Measurements from ENCODE around the gene TTC8. TPM values are rescaled to one million over a fixed set of nuclear protein-coding genes. Genes with fewer than 3 reads are reported as not detected.
"Not testable (repeated sequence)": the region's sequence is repeated elsewhere in the genome, so short reads cannot be mapped to it uniquely, and the experiment has no call there.

The TTC8 gene
- total and polyA plus RNA-seq, 7 donors: 1.6 to 4.7 (median 3.0) TPM

DNA sequence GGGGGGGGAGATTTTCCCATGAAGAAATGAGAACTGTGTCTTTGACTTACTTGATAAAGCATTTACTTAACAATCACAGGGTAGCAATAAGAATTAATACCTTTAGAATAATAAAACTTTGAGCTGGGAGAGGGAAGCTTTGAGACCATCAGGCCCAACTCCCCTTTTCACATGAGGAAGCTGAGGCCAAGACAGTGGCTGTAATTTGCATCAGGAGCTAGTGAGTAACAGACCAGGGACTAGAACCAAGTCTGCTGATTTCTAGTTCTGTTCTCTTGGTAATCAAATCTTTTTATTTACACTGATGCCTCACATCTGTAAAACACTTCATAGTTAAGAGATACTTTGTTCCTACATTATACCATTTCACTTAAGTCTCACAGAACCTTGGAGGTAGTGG lies 28.7 kb downstream of the TTC8 start:
- Histone ChIP-seq H3K4me3 (no peak overlapping the region), H3K36me3 (ENCODE audit: insufficient read depth in 1 of 2, low read depth in 1 of 2) (no peaks in the 10 kb centered on the region), H3K27ac (no peak overlapping the region), H3K9me3 (no peaks in the 10 kb centered on the region), H3K27me3 (ENCODE audit: insufficient read depth in 3 of 3, low read length in 2 of 3) (no peaks in the 10 kb centered on the region), H3K4me1 (no peaks in the 10 kb centered on the region)
- intact Hi-C loops (cut with DNase I): no loop called here
- TF ChIP-seq CTCF (IDR thresholded peaks at IDR 0.05): no peak
- DNase-seq (no peak), ATAC-seq (no peak)

DNA sequence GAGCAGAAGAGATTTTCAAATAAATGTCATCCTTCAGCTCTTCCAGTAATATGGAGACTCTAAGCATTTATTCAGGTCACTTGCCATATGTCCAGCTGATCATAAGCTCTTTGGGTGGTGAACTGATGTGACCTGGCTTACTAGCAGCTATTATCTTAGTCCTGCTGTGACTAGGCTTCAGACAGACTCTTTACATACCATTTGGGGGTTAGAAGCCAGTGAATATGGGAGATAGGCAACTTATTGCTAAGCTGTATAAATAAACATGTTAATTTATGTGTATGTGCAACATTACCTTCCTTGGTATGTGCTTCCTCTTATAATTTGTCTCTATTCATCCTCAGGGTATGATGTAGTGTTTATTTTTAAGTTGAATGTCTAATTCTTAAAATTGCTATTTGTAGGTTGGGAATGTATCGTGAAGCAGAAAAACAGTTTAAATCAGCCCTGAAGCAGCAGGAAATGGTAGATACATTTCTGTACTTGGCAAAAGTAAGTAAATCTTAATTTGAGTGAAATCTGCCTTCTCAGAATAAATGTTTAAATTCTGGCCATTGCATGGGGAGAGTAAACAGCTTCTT lies 32.4 kb downstream of the TTC8 start:
- Histone ChIP-seq H3K4me3 (no peak overlapping the region), H3K27me3 (ENCODE audit: insufficient read depth in 3 of 3, low read length in 2 of 3) (no peaks in the 10 kb centered on the region), H3K27ac (no peak overlapping the region), H3K9me3 (no peaks in the 10 kb centered on the region), H3K4me1 (no peaks in the 10 kb centered on the region), H3K36me3 (ENCODE audit: insufficient read depth in 1 of 2, low read depth in 1 of 2) (no peaks in the 10 kb centered on the region)
- ATAC-seq (no peak), DNase-seq (no peak)
- no peak for TF ChIP-seq CTCF (IDR thresholded peaks at IDR 0.05)
- intact Hi-C loops (cut with DNase I): no loop called here
- WGBS, 3 donors: 88 to 92% (median 91%) methylated on average over 1 of the region's 1 CpG

- WGBS, 3 donors: 96 to 98% (median 98%) methylated on average over 3 of the region's 3 CpGs
- H3K27ac ChIP-seq; intact Hi-C loops (cut with DNase I); H3K9me3 ChIP-seq; H3K4me3 ChIP-seq; H3K36me3 ChIP-seq (ENCODE audit: insufficient read depth in 1 of 2, low read depth in 1 of 2); ATAC-seq; H3K27me3 ChIP-seq (ENCODE audit: insufficient read depth in 3 of 3, low read length in 2 of 3); DNase-seq; H3K4me1 ChIP-seq: not testable (repeated sequence)
Measured at GRCh38 chr14:88857861-88858260, 33.4 kb downstream of the TTC8 start.

DNA sequence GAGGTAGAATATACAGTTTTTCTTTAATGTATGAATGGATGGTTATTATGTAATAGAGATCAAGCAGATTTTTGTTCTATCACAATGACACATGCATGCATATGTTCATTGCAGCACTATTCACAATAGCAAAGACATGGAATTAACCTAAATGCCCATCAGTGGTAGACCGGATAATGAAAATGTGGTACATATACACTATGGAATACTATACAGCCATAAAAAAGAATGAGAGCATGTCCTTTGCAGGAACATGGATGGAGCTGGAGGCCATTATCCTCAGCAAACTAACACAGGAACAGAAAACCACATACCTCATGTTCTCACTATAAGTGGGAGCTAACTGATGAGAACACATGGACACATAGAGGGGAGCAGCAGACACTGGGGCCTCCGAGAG lies 34.7 kb downstream of the TTC8 start:
- H3K36me3 ChIP-seq (ENCODE audit: insufficient read depth in 1 of 2, low read depth in 1 of 2); H3K9me3 ChIP-seq; H3K4me3 ChIP-seq; H3K4me1 ChIP-seq; intact Hi-C loops (cut with DNase I); H3K27ac ChIP-seq; DNase-seq; ATAC-seq; H3K27me3 ChIP-seq (ENCODE audit: insufficient read depth in 3 of 3, low read length in 2 of 3): not testable (repeated sequence)
- WGBS, 3 donors: 97 to 98% (median 98%) methylated on average over 2 of the region's 2 CpGs

- ATAC-seq: no peak
- Histone ChIP-seq H3K36me3 (ENCODE audit: insufficient read depth in 1 of 2, low read depth in 1 of 2) (no peaks in the 10 kb centered on the region), H3K4me1 (no peaks in the 10 kb centered on the region), H3K27ac (no peak overlapping the region), H3K4me3 (no peak overlapping the region), H3K27me3 (ENCODE audit: insufficient read depth in 3 of 3, low read length in 2 of 3) (no peaks in the 10 kb centered on the region), H3K9me3 (no peaks in the 10 kb centered on the region)
- intact Hi-C loops (cut with DNase I): loop anchor here (10.0 kb wide), 2 partner anchors 188 to 368 kb away; no protein-coding TSS in a partner anchor
- no peak for TF ChIP-seq CTCF (IDR thresholded peaks at IDR 0.05)
- no peak for DNase-seq
- 81 to 90% (median 89%) methylated on average over 1 of the region's 1 CpG for WGBS, 3 donors
Measured at GRCh38 chr14:88863167-88863566, 38.7 kb downstream of the TTC8 start.

GRCh38 chr14:88864198-88864597 lies 39.7 kb downstream of the TTC8 start:
- H3K36me3 ChIP-seq (ENCODE audit: insufficient read depth in 1 of 2, low read depth in 1 of 2): no peaks in the 10 kb centered on the region
- DNase-seq: no peak
- no peak for ATAC-seq
- 84 to 87% (median 86%) methylated on average over 1 of the region's 1 CpG for WGBS, 3 donors
- no peaks in the 10 kb centered on the region for H3K4me1 ChIP-seq
- no peak for TF ChIP-seq CTCF (IDR thresholded peaks at IDR 0.05)
- no peaks in the 10 kb centered on the region for H3K9me3 ChIP-seq
- no peak overlapping the region for H3K4me3 ChIP-seq
- H3K27me3 ChIP-seq (ENCODE audit: insufficient read depth in 3 of 3, low read length in 2 of 3): no peaks in the 10 kb centered on the region
- H3K27ac ChIP-seq: no peak overlapping the region
- intact Hi-C loops (cut with DNase I): loop anchor here (10.0 kb wide), 2 partner anchors 189 to 369 kb away; no protein-coding TSS in a partner anchor
